ENCODE data around the gene NCAPD3. TPM values are rescaled to one million over a fixed set of nuclear protein-coding genes. Genes with fewer than 3 reads are reported as not detected.

The NCAPD3 gene
- total RNA-seq, 3 donors from 2014 or later, result 12.6 to 19.8 (median 16.6) TPM

- Histone ChIP-seq H3K36me3 (ENCODE audit: low read depth) (no peaks in the 10 kb centered on the region), H3K4me3 (no peak overlapping the region), H3K4me1 (ENCODE audit: low read depth) (peaks cover 3% of the 10 kb centered on the region), H3K9me3 (no peaks in the 10 kb centered on the region)
- ATAC-seq (no peak), DNase-seq (no peak)
- TF ChIP-seq CTCF (IDR thresholded peaks at IDR 0.05), result no peak
- intact Hi-C loops (cut with DNase I, micrococcal nuclease), result no loop called here
These were observed 10.0 kb upstream of the NCAPD3 start for GRCh38 chr11:134233729-134234179.

- Histone ChIP-seq H3K4me1 (ENCODE audit: low read depth) (peaks cover 3% of the 10 kb centered on the region), H3K4me3 (no peak overlapping the region), H3K9me3 (no peaks in the 10 kb centered on the region), H3K36me3 (ENCODE audit: low read depth) (no peaks in the 10 kb centered on the region)
- no peak for TF ChIP-seq CTCF (IDR thresholded peaks at IDR 0.05)
- intact Hi-C loops (cut with DNase I, micrococcal nuclease), result no loop called here
- DNase-seq (no peak), ATAC-seq (no peak)
These were observed 8.3 kb upstream of the NCAPD3 start for GRCh38 chr11:134231958-134232659.

GRCh38 chr11:134230339-134230738 lies 6.6 kb upstream of the NCAPD3 start:
- no peak for TF ChIP-seq CTCF (IDR thresholded peaks at IDR 0.05)
- H3K36me3 ChIP-seq (ENCODE audit: low read depth), result no peaks in the 10 kb centered on the region
- peaks cover 15% of the 10 kb centered on the region for H3K4me1 ChIP-seq (ENCODE audit: low read depth)
- no peaks in the 10 kb centered on the region for H3K9me3 ChIP-seq
- no peak for DNase-seq
- no peak overlapping the region for H3K4me3 ChIP-seq
- intact Hi-C loops (cut with DNase I, micrococcal nuclease), result no loop called here
- ATAC-seq, result no peak

- Histone ChIP-seq H3K9me3 (no peaks in the 10 kb centered on the region), H3K36me3 (ENCODE audit: low read depth) (no peaks in the 10 kb centered on the region), H3K4me3 (no peak overlapping the region), H3K4me1 (ENCODE audit: low read depth) (peaks cover 16% of the 10 kb centered on the region)
- ATAC-seq (no peak), DNase-seq (no peak)
- intact Hi-C loops (cut with DNase I, micrococcal nuclease), result no loop called here
- TF ChIP-seq CTCF (IDR thresholded peaks at IDR 0.05), result no peak
These were observed 5.5 kb upstream of the NCAPD3 start for GRCh38 chr11:134229126-134229790.

- intact Hi-C loops (cut with DNase I, micrococcal nuclease), result no loop called here
- H3K4me3 ChIP-seq, result no peak overlapping the region
- DNase-seq, result no peak
- TF ChIP-seq CTCF (IDR thresholded peaks at IDR 0.05), result no peak
- no peaks in the 10 kb centered on the region for H3K36me3 ChIP-seq (ENCODE audit: low read depth)
- no peaks in the 10 kb centered on the region for H3K9me3 ChIP-seq
- ATAC-seq, result no peak
- peaks cover 16% of the 10 kb centered on the region for H3K4me1 ChIP-seq (ENCODE audit: low read depth)
These were observed 4.9 kb upstream of the NCAPD3 start for GRCh38 chr11:134228625-134229024.

Measured in mucosa of descending colon (tissue), 3 donors.